IMR-90 (cell line): ENCODE data around the gene ANKMY2. TPM values are rescaled to one million over a fixed set of nuclear protein-coding genes. Genes with fewer than 3 reads are reported as not detected.

Experiments
- ATAC-seq: fragments of 200-7000 bp; cut with Tn5 transposase; 2 replicates; pipeline ENCODE4 v1.9.1; 2020; ENCODE audit warnings: low read depth, mild to moderate bottlenecking, moderate library complexity
- BruUV-seq: library from RNA; stranded (reverse); fragments of 400-500 nt; replicated peaks from 2 replicates; lab custom pipeline; 2021; lab: Mats Ljungman, UMichigan
- CTCF ChIA-PET: fragments of 300-600 bp; formaldehyde crosslinking; extraction: SDS; loops from one replicate; lab custom pipeline; 2021; ENCODE audit warnings: antibody characterized with exemption; lab: Yijun Ruan, JAX
- POLR2A ChIA-PET: fragments of 300-600 bp; sonication (Branson Sonifier 250); formaldehyde crosslinking; loops from one replicate; lab custom pipeline; 2022; ENCODE audit warnings: antibody characterized with exemption; ENCODE audit not compliant: unreplicated experiment; lab: Charles Lee
- DNase-seq: peaks from one replicate; pipeline ENCODE4 v3.0.0; 2013
- H2AFZ ChIP-seq: replicated peaks from 2 replicates; pipeline ENCODE3; 2013; ENCODE audit warnings: low read length, mild to moderate bottlenecking; ENCODE audit not compliant: poor library complexity
- H2AK5ac ChIP-seq: 2 replicates; pipeline ENCODE4 v1.6.1; 2013; ENCODE audit warnings: low read depth, low read length, inconsistent platforms
- H2AK9ac ChIP-seq: replicated peaks from 2 replicates; pipeline ENCODE3; 2013; ENCODE audit warnings: mild to moderate bottlenecking, low read depth, low read length, moderate library complexity; ENCODE audit not compliant: poor library complexity
- H2BK120ac ChIP-seq: 2 replicates; pipeline ENCODE4 v1.6.1; 2013; ENCODE audit warnings: low read depth, low read length, inconsistent platforms
- H2BK15ac ChIP-seq: 3 replicates; pipeline ENCODE4 v1.6.1; 2013; ENCODE audit warnings: low read depth, low read length, inconsistent platforms
- H2BK20ac ChIP-seq: 2 replicates; pipeline ENCODE4 v1.6.1; 2013; ENCODE audit warnings: low read depth, mild to moderate bottlenecking, inconsistent platforms, low read length, moderate library complexity
- H2BK5ac ChIP-seq: 2 replicates; pipeline ENCODE4 v1.6.1; 2013; ENCODE audit warnings: mild to moderate bottlenecking, low read depth, low read length, inconsistent platforms; ENCODE audit not compliant: poor library complexity, severe bottlenecking
- H3K14ac ChIP-seq: replicated peaks from 2 replicates; pipeline ENCODE4 v1.6.1; 2013; ENCODE audit warnings: low read depth, low read length, inconsistent platforms
- H3K18ac ChIP-seq: 2 replicates; pipeline ENCODE4 v1.6.1; 2013; ENCODE audit warnings: low read depth, low read length, control low read depth
- H3K23ac ChIP-seq: 2 replicates; pipeline ENCODE4 v1.6.1; 2013; ENCODE audit warnings: low read depth, low read length, inconsistent platforms
- H3K27ac ChIP-seq: 2 replicates; pipeline ENCODE4 v1.5.1; 2013; ENCODE audit warnings: mild to moderate bottlenecking, control low read depth, low read length; ENCODE audit not compliant: insufficient read depth
- H3K27me3 ChIP-seq: 2 replicates; pipeline ENCODE4 v1.6.1; 2013; ENCODE audit warnings: low read length; ENCODE audit not compliant: control insufficient read depth, insufficient read depth
- H3K36me3 ChIP-seq: 2 replicates; pipeline ENCODE4 v1.6.1; 2013; ENCODE audit warnings: low read length, mixed read lengths; ENCODE audit not compliant: control insufficient read depth, insufficient read depth
- H3K4ac ChIP-seq: 2 replicates; pipeline ENCODE4 v1.6.1; 2013; ENCODE audit warnings: low read depth, low read length, inconsistent platforms
- H3K4me1 ChIP-seq: 2 replicates; pipeline ENCODE4 v1.6.1; 2013; ENCODE audit warnings: low read length, mixed read lengths; ENCODE audit not compliant: control insufficient read depth, insufficient read depth
- H3K4me2 ChIP-seq: 2 replicates; pipeline ENCODE4 v1.6.1; 2013; ENCODE audit warnings: low read depth, mild to moderate bottlenecking, control low read depth, low read length, moderate library complexity
- H3K4me3 ChIP-seq: 2 replicates; pipeline ENCODE4 v1.5.1; 2013; ENCODE audit warnings: low read depth, mild to moderate bottlenecking, control low read depth, low read length, moderate library complexity; ENCODE audit not compliant: insufficient read depth
- H3K56ac ChIP-seq: 2 replicates; pipeline ENCODE4 v1.6.1; 2013; ENCODE audit warnings: low read length, inconsistent platforms; ENCODE audit not compliant: insufficient read depth; ENCODE audit errors: extremely low read depth
- H3K79me1 ChIP-seq, 2 experiments: 2 replicates each; pipeline ENCODE4 v1.6.1; 2013; ENCODE audit warnings: low read length in 2 of 2, inconsistent platforms in 1 of 2, low read depth in 1 of 2
- H3K9ac ChIP-seq: 2 replicates; pipeline ENCODE4 v1.6.1; 2013; ENCODE audit warnings: low read depth, low read length, control low read depth
- H3K9me1 ChIP-seq: 2 replicates; pipeline ENCODE4 v1.6.1; 2013; ENCODE audit warnings: low read length, inconsistent platforms; ENCODE audit not compliant: insufficient read depth
- H3K9me3 ChIP-seq: 2 replicates; pipeline ENCODE4 v1.6.1; 2013; ENCODE audit warnings: low read length; ENCODE audit not compliant: control insufficient read depth, insufficient read depth
- H4K20me1 ChIP-seq: 2 replicates; pipeline ENCODE4 v1.6.1; 2013; ENCODE audit warnings: low read length, inconsistent platforms; ENCODE audit not compliant: insufficient read depth
- H4K5ac ChIP-seq: 2 replicates; pipeline ENCODE4 v1.6.1; 2013; ENCODE audit warnings: mild to moderate bottlenecking, low read depth, low read length, control low read depth
- H4K8ac ChIP-seq, 2 experiments: 2 replicates each; pipeline ENCODE4 v1.6.1; 2013; ENCODE audit warnings: low read depth in 2 of 2, low read length in 2 of 2, control low read depth in 1 of 2, inconsistent platforms in 1 of 2
- H4K91ac ChIP-seq: 2 replicates; pipeline ENCODE4 v1.6.1; 2013; ENCODE audit warnings: low read depth, low read length, inconsistent platforms; ENCODE audit not compliant: insufficient read depth
- BHLHE40 ChIP-seq: fragments of 150-350 bp; IDR thresholded peaks from 2 replicates; pipeline ENCODE4 v1.6.1; 2016; ENCODE audit warnings: mild to moderate bottlenecking, low read depth, low read length
- CEBPB ChIP-seq: IDR thresholded peaks from 2 replicates; pipeline ENCODE4 v1.6.1; 2012; ENCODE audit warnings: low read depth, low read length, improper control_type of control experiment
- CHD1 ChIP-seq: IDR thresholded peaks from 2 replicates; pipeline ENCODE4 v1.6.1; 2012; ENCODE audit warnings: low read depth, low read length, improper control_type of control experiment
- CTCF ChIP-seq: conservative IDR thresholded peaks from 2 replicates; pipeline ENCODE4 v1.5.1; 2012; ENCODE audit warnings: mild to moderate bottlenecking, low read depth, low read length, improper control_type of control experiment
- ELK1 ChIP-seq: fragments of 150-350 bp; IDR thresholded peaks from 2 replicates; pipeline ENCODE4 v1.6.1; 2016; ENCODE audit warnings: low read depth, mild to moderate bottlenecking, low read length, moderate library complexity, borderline replicate concordance
- MAFK ChIP-seq: IDR thresholded peaks from 2 replicates; pipeline ENCODE4 v1.6.1; 2012; ENCODE audit warnings: low read depth, low read length, improper control_type of control experiment
- MXI1 ChIP-seq: IDR thresholded peaks from 2 replicates; pipeline ENCODE4 v1.6.1; 2012; ENCODE audit warnings: low read depth, mild to moderate bottlenecking, low read length, moderate library complexity, borderline replicate concordance
- NFE2L2 ChIP-seq: fragments of 150-350 bp; IDR thresholded peaks from 2 replicates; pipeline ENCODE4 v1.6.1; 2016; ENCODE audit warnings: low read depth, mild to moderate bottlenecking, low read length
- POLR2A ChIP-seq: IDR thresholded peaks from 2 replicates; pipeline ENCODE4 v1.6.1; 2012; ENCODE audit warnings: mild to moderate bottlenecking, low read depth, low read length
- RAD21 ChIP-seq: IDR thresholded peaks from 2 replicates; pipeline ENCODE4 v1.6.1; 2012; ENCODE audit warnings: low read length, improper control_type of control experiment
- RCOR1 ChIP-seq: IDR thresholded peaks from 2 replicates; pipeline ENCODE4 v1.6.1; 2012; ENCODE audit warnings: mild to moderate bottlenecking, low read length, improper control_type of control experiment; ENCODE audit not compliant: insufficient replicate concordance
- RFX5 ChIP-seq: IDR thresholded peaks from 2 replicates; pipeline ENCODE4 v1.8.0; 2012; ENCODE audit warnings: low read depth, mild to moderate bottlenecking, low read length, moderate library complexity
- SMC3 ChIP-seq: fragments of 150-350 bp; IDR thresholded peaks from 2 replicates; pipeline ENCODE4 v1.6.1; 2016; ENCODE audit warnings: low read depth, mild to moderate bottlenecking, antibody characterized with exemption, low read length, moderate library complexity
- USF2 ChIP-seq: fragments of 150-350 bp; IDR thresholded peaks from 2 replicates; pipeline ENCODE4 v1.6.1; 2017; ENCODE audit warnings: mild to moderate bottlenecking, antibody characterized with exemption, low read length, low read depth
- WGBS, 2 experiments: methylation state at CpG; one replicate each; pipeline versions ENCODE4 v1.1.5 to v1.1.7; 2013; ENCODE audit warnings: missing lambda C conversion rate in 2 of 2; ENCODE audit not compliant: insufficient read length in 1 of 2; ENCODE audit errors: extremely low coverage in 2 of 2; 5-methylcytosine and 5-hydroxymethylcytosine counted together
- dilution Hi-C: fragments of 300-500 bp; cut with HindIII; formaldehyde crosslinking; loops from one replicate; pipeline ENCODE4 v1.14.3; 2018; ENCODE audit warnings: low sequenced_read_pairs; ENCODE audit not compliant: unreplicated experiment
- in situ Hi-C: fragments of 300-500 bp; cut with MboI; formaldehyde crosslinking; loops from 3 replicates; pipeline ENCODE4 v1.14.3; 2019; ENCODE audit warnings: low sequenced_read_pairs, inconsistent platforms, mixed read lengths
- intact Hi-C: fragments of 100-400 bp; cut with micrococcal nuclease; formaldehyde crosslinking; loops from 2 replicates; pipeline ENCODE4 v1.10.0; 2022
- polyA plus RNA-seq, 3 experiments: library from polyadenylated mRNA; depleted of rRNA; stranded (reverse); fragments of >200 nt; gene quantifications; 2 replicates each; pipeline ENCODE4 v1.2.3, GENCODE V29; 2012; ENCODE audit warnings: low replicate concordance in 1 of 3
- total RNA-seq: library from RNA; depleted of rRNA; stranded (reverse); fragments of >200 nt; gene quantifications from 2 replicates; pipeline ENCODE4 v1.2.3, GENCODE V29; 2012

Gene ANKMY2
- total and polyA plus RNA-seq, 2 of the 4 experiments (the other 2 are of a cell fraction) = 19.5 to 41.9 TPM

- no peak overlapping the region for H2BK120ac ChIP-seq
- H2BK15ac ChIP-seq = no peak overlapping the region
- H2AK5ac ChIP-seq = no peak overlapping the region
- H3K9ac ChIP-seq = no peak overlapping the region
- no peaks in the 10 kb centered on the region for H3K9me3 ChIP-seq
- DNase-seq = peak; percentile 82
- in situ Hi-C loops = no loop called here
- BruUV-seq = no TSS peak
- CTCF ChIA-PET = no interaction called here
- peak overlapping the region; percentile 49; the same call in 1 of the 2 replicates for H3K14ac ChIP-seq
- no peak for TF ChIP-seq RFX5
- no peak for TF ChIP-seq CTCF
- TF ChIP-seq NFE2L2 = no peak
- no peak for TF ChIP-seq MAFK
- no peak for TF ChIP-seq USF2
- no peak for TF ChIP-seq ELK1
- TF ChIP-seq RAD21 = no peak
- TF ChIP-seq CHD1 = no peak
- TF ChIP-seq POLR2A = no peak
- TF ChIP-seq RCOR1 = no peak
- no peak for TF ChIP-seq SMC3
- no peak for TF ChIP-seq MXI1
- TF ChIP-seq CEBPB = no peak
- no peak for TF ChIP-seq BHLHE40
- WGBS, 2 experiments = no CpG with 5 or more reads among the region's 1 CpG
- H2BK20ac ChIP-seq = no peak overlapping the region; the same call in 1 of the 2 replicates
- no peak overlapping the region for H4K8ac ChIP-seq
- intact Hi-C loops = no loop called here
- H3K4me2 ChIP-seq = peak overlapping the region; percentile 79
- peaks cover 2% of the 10 kb centered on the region for H3K9me1 ChIP-seq
- H2BK5ac ChIP-seq = peak overlapping the region; percentile 93
- ATAC-seq = peak; percentile 45
- no peak overlapping the region for H3K4me3 ChIP-seq
- peak overlapping the region; percentile 72; the same call in 1 of the 2 replicates for H4K5ac ChIP-seq
- peak overlapping the region; percentile 97 for H3K18ac ChIP-seq
- peak overlapping the region; percentile 74; the same call in 1 of the 2 replicates for H3K27ac ChIP-seq
- peaks cover 2% of the 10 kb centered on the region; the same call in 1 of the 2 replicates for H3K36me3 ChIP-seq
- dilution Hi-C loops = no loop called here
- peaks cover 14 to 40% of the 10 kb centered on the region in 2 experiments; a peak in 3 of 4 replicates for H3K79me1 ChIP-seq
- H3K4ac ChIP-seq = peak overlapping the region; percentile 46; the same call in 1 of the 2 replicates
- peaks cover 11% of the 10 kb centered on the region for H3K4me1 ChIP-seq
- no peaks in the 10 kb centered on the region for H3K27me3 ChIP-seq
- H4K91ac ChIP-seq = no peak overlapping the region
- no peak overlapping the region for H2AFZ ChIP-seq
- H2AK9ac ChIP-seq = no peak overlapping the region
- H4K20me1 ChIP-seq = no peaks in the 10 kb centered on the region
- no peak overlapping the region for H3K56ac ChIP-seq
- POLR2A ChIA-PET = no interaction called here
- H3K23ac ChIP-seq = peak overlapping the region; percentile 24; the same call in 1 of the 2 replicates
Measured at GRCh38 chr7:16670021-16670420, 24.5 kb upstream of the ANKMY2 start.
